Measurements from ENCODE around the gene GK2.

GK2 gene

DNA sequence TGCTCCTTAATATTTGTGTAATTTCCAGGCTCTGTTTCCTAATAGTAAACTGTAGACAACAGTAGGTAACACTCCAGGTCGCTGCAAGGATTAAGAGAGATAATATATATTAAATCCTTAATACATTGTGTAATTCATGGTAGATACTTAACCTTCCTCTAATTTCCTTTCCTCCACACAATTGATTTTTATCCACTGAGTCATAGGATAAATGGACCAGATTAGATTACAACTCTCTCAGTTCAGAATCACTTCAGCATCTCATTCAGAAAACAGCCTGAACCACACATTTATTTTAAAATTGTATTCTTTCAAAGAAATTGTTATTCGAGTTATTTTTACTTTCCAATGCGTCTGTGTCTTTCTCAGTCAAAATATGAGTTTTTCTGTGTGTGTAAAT, 17.1 kb downstream of the GK2 start:
- DNase-seq (ENCODE audit: low read depth in 1 of 2, low spot score in 1 of 2) = no peak

DNA sequence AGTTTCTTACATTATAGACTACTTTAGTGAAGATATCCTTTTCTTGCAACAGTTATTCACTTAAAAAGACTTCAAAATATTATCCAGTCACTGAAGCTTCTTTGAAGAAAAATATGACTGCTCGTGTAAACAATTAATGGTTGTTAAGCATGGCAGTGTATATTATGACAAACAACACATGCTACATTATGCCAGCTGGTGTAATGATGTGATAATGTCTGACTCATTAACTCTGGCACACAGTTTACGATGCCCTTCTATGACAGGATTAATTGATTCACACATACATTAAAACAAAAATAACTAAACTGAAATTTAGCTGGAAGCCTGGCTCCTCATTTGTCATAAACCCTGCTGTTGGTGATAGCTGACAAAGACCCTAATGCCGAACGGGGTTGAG, 22.4 kb downstream of the GK2 start:
- DNase-seq (ENCODE audit: low read depth in 1 of 2, low spot score in 1 of 2) = no peak

DNA sequence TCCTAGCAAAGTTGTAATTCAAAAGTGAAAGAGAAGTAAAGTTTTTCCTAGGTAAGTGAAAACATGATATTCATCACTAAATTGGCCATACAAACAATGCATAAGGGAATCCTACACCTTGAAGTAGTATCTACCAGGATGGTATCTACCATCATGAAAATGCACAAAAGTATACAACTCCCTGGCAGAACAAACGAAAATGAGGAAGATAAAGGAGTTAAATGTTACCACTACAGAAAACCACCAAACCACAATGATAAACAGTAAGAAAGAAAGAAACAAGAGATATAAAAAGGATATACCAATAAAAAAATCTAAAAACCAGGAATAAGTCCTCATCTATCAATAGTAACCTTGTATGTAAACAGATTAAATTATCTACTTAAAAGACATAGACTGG, 26.9 kb downstream of the GK2 start:
- DNase-seq (ENCODE audit: low read depth in 1 of 2, low spot score in 1 of 2) = no peak

DNA sequence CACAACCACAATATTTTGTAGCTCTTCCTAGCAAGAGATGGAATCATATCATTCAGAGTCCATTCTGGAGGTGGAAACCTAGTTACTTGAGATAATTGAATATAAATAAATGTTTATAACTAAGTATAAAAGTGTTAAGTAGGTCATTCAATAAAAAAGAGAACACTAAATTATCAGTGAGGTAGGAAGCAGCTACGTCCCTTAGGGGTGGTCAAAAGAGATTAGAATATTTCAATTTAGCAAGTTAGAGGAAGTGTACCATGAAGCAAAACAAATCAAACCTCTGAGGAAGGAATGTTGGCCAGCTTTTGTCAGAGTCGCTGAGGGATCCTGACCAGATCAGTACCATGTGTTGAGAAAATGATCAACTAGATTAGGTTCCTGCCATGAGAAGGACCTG, 38.0 kb downstream of the GK2 start:
- DNase-seq (ENCODE audit: low read depth in 1 of 2, low spot score in 1 of 2) = no peak

DNA sequence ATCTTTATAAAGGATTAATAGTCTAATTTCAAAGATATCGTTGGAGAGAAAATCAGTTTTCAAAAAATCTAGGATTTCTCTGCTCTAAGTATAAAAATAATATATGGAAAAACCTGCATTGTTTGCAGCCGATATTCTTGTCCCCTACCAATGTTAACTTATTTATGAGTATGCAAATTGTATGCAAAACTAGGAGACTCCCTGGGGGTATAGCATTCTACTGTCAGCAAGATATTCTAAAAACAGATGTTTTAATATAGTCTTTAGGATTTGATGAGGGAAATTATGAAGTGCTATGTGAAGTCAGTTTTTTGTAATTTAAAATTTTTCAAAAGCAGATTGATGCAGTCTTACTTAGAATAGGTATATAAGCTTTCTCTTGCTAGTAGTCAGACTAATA, 40.9 kb downstream of the GK2 start:
- DNase-seq (ENCODE audit: low read depth in 1 of 2, low spot score in 1 of 2) = no peak

DNA sequence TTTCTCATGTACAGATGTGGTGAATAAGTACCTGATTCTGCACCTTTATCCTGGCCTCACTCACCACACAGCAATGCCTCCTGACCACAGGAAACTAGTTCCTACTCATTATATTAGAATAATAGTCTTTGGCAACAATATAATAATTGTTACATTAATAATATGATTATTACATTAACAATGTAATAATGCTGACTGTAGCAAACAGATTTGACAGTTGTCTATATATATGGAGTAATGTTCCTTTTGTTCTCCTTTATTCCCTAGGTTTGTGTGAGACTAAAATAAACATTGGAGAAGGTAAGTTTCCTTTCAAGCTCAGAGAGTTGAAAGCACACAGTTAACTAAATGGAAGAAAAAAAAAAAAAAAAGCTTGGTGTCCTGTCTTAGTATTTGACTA, 41.6 kb downstream of the GK2 start:
- no peak for DNase-seq (ENCODE audit: low read depth in 1 of 2, low spot score in 1 of 2)

DNA sequence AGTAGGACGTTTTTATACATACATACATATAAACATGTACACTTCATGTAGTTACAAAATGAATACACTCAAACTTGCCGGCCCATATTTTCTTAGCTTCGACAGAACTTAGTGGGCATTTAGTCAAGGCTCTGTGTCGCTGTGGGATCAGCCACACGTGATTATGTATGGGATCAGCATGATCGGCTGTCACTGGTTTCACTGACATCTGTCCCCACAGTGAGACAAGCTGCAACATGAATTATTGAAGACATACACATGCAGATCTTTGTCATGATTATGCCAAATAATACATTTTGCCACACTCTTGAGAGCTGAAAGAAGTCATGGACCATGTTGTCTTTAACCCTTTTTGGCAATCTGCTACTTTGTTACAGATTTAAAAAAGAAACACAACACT, 44.0 kb downstream of the GK2 start:
- no peak for DNase-seq (ENCODE audit: low read depth in 1 of 2, low spot score in 1 of 2)

DNA sequence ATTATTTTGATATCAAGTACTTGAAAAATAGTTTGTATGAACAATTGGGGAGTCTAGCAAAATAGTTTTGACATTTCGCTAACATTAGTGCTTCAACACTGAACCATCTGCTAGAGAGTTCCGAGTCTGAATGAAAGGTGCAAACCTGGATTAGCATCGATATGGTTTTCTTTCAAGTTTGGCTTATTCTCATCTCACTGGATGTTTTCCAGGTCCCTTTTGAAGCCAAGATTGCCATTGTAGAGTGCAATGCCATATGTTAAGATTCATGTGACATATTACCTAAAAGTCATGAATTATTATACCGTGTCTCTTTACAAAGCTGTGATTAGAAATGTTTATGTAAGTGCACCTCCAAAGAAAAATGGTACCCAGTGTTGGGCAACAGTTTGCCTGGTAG, 45.4 kb downstream of the GK2 start:
- DNase-seq (ENCODE audit: low read depth in 1 of 2, low spot score in 1 of 2) = no peak

DNA sequence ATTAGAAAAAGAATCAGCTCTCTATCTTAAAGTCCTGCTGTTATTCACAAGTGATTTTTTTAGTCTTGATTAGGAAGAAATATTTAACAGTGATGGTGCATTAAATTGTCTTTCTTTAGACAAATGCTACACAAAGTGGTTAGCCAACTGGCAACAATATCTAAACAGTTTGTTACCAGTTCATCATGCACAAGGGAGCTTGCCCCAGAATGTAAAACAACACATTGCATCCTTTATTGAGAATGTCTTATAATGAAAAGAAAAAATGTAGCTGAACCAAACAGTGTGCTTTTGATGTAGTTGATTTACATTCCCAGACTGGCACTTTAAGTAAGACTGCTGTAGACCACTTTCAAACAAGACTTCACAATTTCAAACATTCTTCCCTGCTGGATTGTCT, 48.0 kb downstream of the GK2 start:
- no peak for DNase-seq (ENCODE audit: low read depth in 1 of 2, low spot score in 1 of 2)

DNA sequence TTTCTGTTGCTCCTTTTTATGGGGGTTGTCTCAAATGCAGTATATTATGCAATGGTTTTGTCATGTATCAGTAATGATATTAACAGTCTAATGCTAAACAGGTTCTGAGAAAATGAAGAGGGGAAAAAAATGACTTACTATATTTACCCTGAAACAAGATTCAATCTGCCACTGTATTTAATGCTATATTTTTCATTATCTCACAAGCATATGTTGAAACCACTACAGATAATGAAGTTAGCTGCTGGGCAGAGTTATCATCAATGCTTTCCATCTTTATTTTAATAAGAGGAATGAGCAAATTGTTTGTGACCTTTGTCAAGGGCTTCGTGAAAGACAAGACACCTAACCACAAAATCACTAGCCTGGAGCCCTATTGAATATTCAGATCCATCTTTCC, 49.6 kb downstream of the GK2 start:
- no peak for DNase-seq (ENCODE audit: low read depth in 1 of 2, low spot score in 1 of 2)

DNA sequence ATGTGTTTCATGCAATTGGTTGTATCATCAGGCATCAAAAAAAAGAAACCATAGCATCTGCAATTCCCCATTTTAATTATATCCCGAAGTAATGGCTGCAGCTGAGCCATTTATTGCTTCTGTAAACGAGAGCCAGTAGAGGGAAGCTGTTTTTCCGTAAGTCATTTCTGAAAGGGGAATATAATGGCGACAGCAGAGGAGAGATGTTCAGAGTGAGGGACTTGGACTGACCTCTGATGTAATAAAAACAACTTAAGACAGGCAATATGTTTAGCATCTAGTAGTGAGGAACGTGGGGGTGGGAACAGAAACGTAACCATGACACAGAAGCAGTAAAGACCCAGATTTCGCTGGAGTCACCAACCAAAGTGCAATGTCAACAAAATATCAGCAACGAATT, 50.7 kb downstream of the GK2 start:
- no peak for DNase-seq (ENCODE audit: low read depth in 1 of 2, low spot score in 1 of 2)

All from activated CD4-positive, alpha-beta T cell treated with anti-CD3 and anti-CD28 coated beads, Interleukin-2, amount 50 U/mL, for 24 hours (primary cell).